Ishikawa (cell line): ENCODE data around the gene DOK4.

Source experiments
- CEBPB ChIP-seq: IDR thresholded peaks from 2 replicates; pipeline ENCODE4 v1.6.1; 2012
- CREB1 ChIP-seq: IDR thresholded peaks from 2 replicates; pipeline ENCODE4 v1.6.1; 2012; ENCODE audit warnings: low read depth
- EGR1 ChIP-seq: IDR thresholded peaks from 2 replicates; pipeline ENCODE4 v1.6.1; 2012
- EP300 ChIP-seq: IDR thresholded peaks from 2 replicates; pipeline ENCODE4 v1.6.1; 2012; ENCODE audit warnings: borderline replicate concordance
- FOXM1 ChIP-seq: IDR thresholded peaks from 2 replicates; pipeline ENCODE4 v1.6.1; 2012; ENCODE audit warnings: low read depth, borderline replicate concordance
- NFIC ChIP-seq: IDR thresholded peaks from 2 replicates; pipeline ENCODE4 v1.6.1; 2012
- RAD21 ChIP-seq: IDR thresholded peaks from 2 replicates; pipeline ENCODE4 v1.6.1; 2012; ENCODE audit warnings: low read depth
- TAF1 ChIP-seq: IDR thresholded peaks from 2 replicates; pipeline ENCODE4 v1.6.1; 2012; ENCODE audit warnings: low read depth, mild to moderate bottlenecking
- TCF12 ChIP-seq: IDR thresholded peaks from 2 replicates; pipeline ENCODE4 v1.6.1; 2012; ENCODE audit warnings: low read depth
- TEAD4 ChIP-seq: IDR thresholded peaks from 2 replicates; pipeline ENCODE4 v1.6.1; 2012
- YY1 ChIP-seq: IDR thresholded peaks from 2 replicates; pipeline ENCODE4 v1.6.1; 2012; ENCODE audit warnings: low read depth
- ZBTB7A ChIP-seq: IDR thresholded peaks from 2 replicates; pipeline ENCODE4 v1.6.1; 2012; ENCODE audit warnings: low read depth
- TF ChIP-seq, protein P1 (sequence below): IDR thresholded peaks from 2 replicates; pipeline ENCODE4 v1.6.1; 2012
- TF ChIP-seq, protein P2 (sequence below): IDR thresholded peaks from 2 replicates; pipeline ENCODE4 v1.6.1; 2012; ENCODE audit warnings: low read depth, mild to moderate bottlenecking
- TF ChIP-seq, protein P3 (sequence below): IDR thresholded peaks from 2 replicates; pipeline ENCODE4 v1.6.1; 2012

DOK4 gene

DNA sequence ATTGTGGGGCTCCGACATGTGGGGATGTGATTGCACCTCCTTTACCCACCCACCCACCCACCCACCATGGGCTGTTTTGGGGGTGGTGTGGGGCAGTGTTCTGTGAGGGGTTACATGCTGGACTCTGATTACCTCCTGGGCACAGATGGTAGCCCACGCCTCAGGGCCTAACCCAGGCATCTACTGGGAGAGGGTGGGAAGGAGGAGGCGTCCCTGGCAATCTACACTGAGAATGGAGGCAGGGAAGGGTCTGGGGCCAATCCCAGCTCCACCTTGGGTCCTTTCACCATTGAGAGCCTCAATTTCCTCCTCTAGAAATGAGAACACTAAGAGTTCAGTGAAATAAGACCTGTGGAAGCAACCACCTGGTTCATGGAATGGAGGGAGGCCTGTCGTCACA is 11.7 kb upstream of the DOK4 start:
- TF ChIP-seq YY1: no peak
- no peak for TF ChIP-seq CEBPB
- TF ChIP-seq, protein P1, sequence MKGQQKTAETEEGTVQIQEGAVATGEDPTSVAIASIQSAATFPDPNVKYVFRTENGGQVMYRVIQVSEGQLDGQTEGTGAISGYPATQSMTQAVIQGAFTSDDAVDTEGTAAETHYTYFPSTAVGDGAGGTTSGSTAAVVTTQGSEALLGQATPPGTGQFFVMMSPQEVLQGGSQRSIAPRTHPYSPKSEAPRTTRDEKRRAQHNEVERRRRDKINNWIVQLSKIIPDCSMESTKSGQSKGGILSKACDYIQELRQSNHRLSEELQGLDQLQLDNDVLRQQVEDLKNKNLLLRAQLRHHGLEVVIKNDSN: no peak
- no peak for TF ChIP-seq RAD21
- TF ChIP-seq CREB1: no peak
- no peak for TF ChIP-seq TAF1
- TF ChIP-seq, protein P2, sequence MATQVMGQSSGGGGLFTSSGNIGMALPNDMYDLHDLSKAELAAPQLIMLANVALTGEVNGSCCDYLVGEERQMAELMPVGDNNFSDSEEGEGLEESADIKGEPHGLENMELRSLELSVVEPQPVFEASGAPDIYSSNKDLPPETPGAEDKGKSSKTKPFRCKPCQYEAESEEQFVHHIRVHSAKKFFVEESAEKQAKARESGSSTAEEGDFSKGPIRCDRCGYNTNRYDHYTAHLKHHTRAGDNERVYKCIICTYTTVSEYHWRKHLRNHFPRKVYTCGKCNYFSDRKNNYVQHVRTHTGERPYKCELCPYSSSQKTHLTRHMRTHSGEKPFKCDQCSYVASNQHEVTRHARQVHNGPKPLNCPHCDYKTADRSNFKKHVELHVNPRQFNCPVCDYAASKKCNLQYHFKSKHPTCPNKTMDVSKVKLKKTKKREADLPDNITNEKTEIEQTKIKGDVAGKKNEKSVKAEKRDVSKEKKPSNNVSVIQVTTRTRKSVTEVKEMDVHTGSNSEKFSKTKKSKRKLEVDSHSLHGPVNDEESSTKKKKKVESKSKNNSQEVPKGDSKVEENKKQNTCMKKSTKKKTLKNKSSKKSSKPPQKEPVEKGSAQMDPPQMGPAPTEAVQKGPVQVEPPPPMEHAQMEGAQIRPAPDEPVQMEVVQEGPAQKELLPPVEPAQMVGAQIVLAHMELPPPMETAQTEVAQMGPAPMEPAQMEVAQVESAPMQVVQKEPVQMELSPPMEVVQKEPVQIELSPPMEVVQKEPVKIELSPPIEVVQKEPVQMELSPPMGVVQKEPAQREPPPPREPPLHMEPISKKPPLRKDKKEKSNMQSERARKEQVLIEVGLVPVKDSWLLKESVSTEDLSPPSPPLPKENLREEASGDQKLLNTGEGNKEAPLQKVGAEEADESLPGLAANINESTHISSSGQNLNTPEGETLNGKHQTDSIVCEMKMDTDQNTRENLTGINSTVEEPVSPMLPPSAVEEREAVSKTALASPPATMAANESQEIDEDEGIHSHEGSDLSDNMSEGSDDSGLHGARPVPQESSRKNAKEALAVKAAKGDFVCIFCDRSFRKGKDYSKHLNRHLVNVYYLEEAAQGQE: no peak

DNA sequence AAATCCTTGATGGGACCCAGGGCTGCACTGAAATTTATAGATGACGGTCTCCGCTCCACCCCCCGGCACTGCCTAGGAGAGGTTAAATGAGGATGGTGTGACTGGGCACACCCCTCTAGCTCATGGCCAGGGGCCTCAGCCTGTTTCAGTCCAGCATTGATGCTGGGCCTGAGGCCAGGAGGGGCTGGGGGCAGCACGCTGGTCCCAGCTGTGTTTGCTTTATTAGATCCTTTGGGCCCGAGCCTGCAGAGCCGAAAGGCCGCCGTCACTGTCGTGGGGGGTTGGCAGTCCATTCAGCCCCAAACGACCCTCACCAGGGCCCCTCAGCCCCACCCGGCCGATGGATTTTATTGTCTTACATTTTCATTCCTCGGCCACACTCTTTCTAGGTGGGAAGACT is 10.8 kb upstream of the DOK4 start:
- TF ChIP-seq, protein P1: no peak
- no peak for TF ChIP-seq NFIC
- no peak for TF ChIP-seq EP300
- TF ChIP-seq TCF12: no peak
- no peak for TF ChIP-seq EGR1
- TF ChIP-seq CREB1: no peak
- no peak for TF ChIP-seq RAD21
- no peak for TF ChIP-seq CEBPB
- TF ChIP-seq TAF1: no peak
- TF ChIP-seq YY1: no peak
- no peak for TF ChIP-seq TEAD4
- TF ChIP-seq, protein P2: no peak
- TF ChIP-seq, protein P3, sequence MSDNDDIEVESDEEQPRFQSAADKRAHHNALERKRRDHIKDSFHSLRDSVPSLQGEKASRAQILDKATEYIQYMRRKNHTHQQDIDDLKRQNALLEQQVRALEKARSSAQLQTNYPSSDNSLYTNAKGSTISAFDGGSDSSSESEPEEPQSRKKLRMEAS: no peak
- no peak for TF ChIP-seq ZBTB7A
- no peak for TF ChIP-seq FOXM1

DNA sequence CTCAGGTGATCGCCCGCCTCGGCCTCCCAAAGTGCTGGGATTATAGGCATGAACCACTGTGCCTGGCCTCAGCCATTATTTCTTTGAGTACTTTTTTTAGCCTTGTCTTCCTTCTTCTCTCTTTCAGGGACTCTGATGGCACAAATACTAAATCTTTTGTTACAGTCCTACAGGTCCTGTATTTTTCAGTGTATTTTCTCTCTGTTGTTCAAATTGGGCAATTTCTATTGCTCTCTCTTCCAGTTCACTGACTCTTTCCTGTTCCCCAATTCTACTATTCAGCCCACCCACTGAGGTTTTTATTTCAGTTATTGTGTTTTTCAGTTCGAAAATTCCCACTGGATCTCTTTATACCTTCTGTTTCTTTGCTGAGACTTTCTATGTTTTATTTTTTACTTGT is 7.5 kb upstream of the DOK4 start:
- TF ChIP-seq FOXM1: no peak

- TF ChIP-seq YY1 (no peak), CREB1 (no peak), FOXM1 (no peak), ZBTB7A (no peak), EGR1 (no peak), TAF1 (no peak)
- TF ChIP-seq, protein P2: no peak
Observed at GRCh38 chr16:57489229-57489628, 2.9 kb upstream of the DOK4 start.

GRCh38 chr16:57486858-57487834 is 853 bp upstream of the DOK4 start:
- no peak for TF ChIP-seq EGR1
- TF ChIP-seq, protein P2: no peak
- TF ChIP-seq EP300: no peak
- TF ChIP-seq CREB1: no peak
- no peak for TF ChIP-seq NFIC
- no peak for TF ChIP-seq TCF12
- no peak for TF ChIP-seq CEBPB
- TF ChIP-seq ZBTB7A: no peak
- TF ChIP-seq, protein P3: no peak
- no peak for TF ChIP-seq TEAD4
- TF ChIP-seq TAF1: no peak
- no peak for TF ChIP-seq YY1
- no peak for TF ChIP-seq RAD21
- TF ChIP-seq, protein P1: no peak
